ENCODE data around the gene DOK7.

The DOK7 gene

GRCh38 chr4:3442959-3443749 lies 20.0 kb upstream of the DOK7 start:
- ATAC-seq (replicated peaks) (peak; percentile 82), DNase-seq (peak; percentile 60 to 75 (median 71))
- Mint-ChIP-seq H3K27me3 (no peaks in the 10 kb centered on the region), H3K9me3 (no peaks in the 10 kb centered on the region), H3K4me3 (no peak overlapping the region), H3K36me3 (ENCODE audit: insufficient read depth) (no peaks in the 10 kb centered on the region), H3K4me1 (ENCODE audit: low read depth in 2 of 2) (no peaks in the 10 kb centered on the region), H3K27ac (no peak overlapping the region)

GRCh38 chr4:3443750-3444309 lies 19.3 kb upstream of the DOK7 start:
- ATAC-seq (replicated peaks) = no peak
- H3K27me3 Mint-ChIP-seq = peaks cover 0 to 6% of the 10 kb centered on the region in 2 donors
- H3K4me1 Mint-ChIP-seq (ENCODE audit: low read depth in 2 of 2) = peaks cover 0 to 2% of the 10 kb centered on the region in 2 donors
- H3K36me3 Mint-ChIP-seq (ENCODE audit: insufficient read depth) = no peaks in the 10 kb centered on the region
- no peaks in the 10 kb centered on the region for H3K9me3 Mint-ChIP-seq
- no peak overlapping the region for H3K4me3 Mint-ChIP-seq
- no peak overlapping the region for H3K27ac Mint-ChIP-seq
- no peak for DNase-seq

GRCh38 chr4:3444351-3445110 lies 18.6 kb upstream of the DOK7 start:
- DNase-seq (no peak), ATAC-seq (replicated peaks) (no peak)
- Mint-ChIP-seq H3K4me3 (no peak overlapping the region), H3K4me1 (ENCODE audit: low read depth in 2 of 2) (peaks cover 0 to 2% of the 10 kb centered on the region in 2 donors), H3K27ac (peak overlapping the region in 1 of 2 donors; percentile 41), H3K36me3 (ENCODE audit: insufficient read depth) (no peaks in the 10 kb centered on the region), H3K9me3 (no peaks in the 10 kb centered on the region), H3K27me3 (peaks cover 0 to 13% of the 10 kb centered on the region in 2 donors)

- ATAC-seq (replicated peaks) (no peak), DNase-seq (no peak)
- no peaks in the 10 kb centered on the region for H3K36me3 Mint-ChIP-seq (ENCODE audit: insufficient read depth)
Measured at GRCh38 chr4:3445111-3445820, 17.8 kb upstream of the DOK7 start.

GRCh38 chr4:3445829-3446545 lies 17.1 kb upstream of the DOK7 start:
- DNase-seq = no peak
- Mint-ChIP-seq H3K4me3 (no peak overlapping the region), H3K27me3 (peaks cover 0 to 14% of the 10 kb centered on the region in 2 donors), H3K9me3 (no peaks in the 10 kb centered on the region), H3K4me1 (ENCODE audit: low read depth in 2 of 2) (peaks cover 0 to 2% of the 10 kb centered on the region in 2 donors), H3K36me3 (ENCODE audit: insufficient read depth) (no peaks in the 10 kb centered on the region), H3K27ac (no peak overlapping the region)
- ATAC-seq (replicated peaks) = no peak

More at GRCh38 chr4:3445111-3445820, 17.8 kb upstream of the DOK7 start:
- H3K4me1 Mint-ChIP-seq (ENCODE audit: low read depth in 2 of 2) = peaks cover 0 to 2% of the 10 kb centered on the region in 2 donors
- H3K4me3 Mint-ChIP-seq = no peak overlapping the region
- no peaks in the 10 kb centered on the region for H3K9me3 Mint-ChIP-seq
- peak overlapping the region in 1 of 2 donors; percentile 41 for H3K27ac Mint-ChIP-seq
- H3K27me3 Mint-ChIP-seq = peaks cover 0 to 14% of the 10 kb centered on the region in 2 donors

- H3K36me3 Mint-ChIP-seq (ENCODE audit: insufficient read depth) = no peaks in the 10 kb centered on the region
- peaks cover 0 to 2% of the 10 kb centered on the region in 2 donors for H3K4me1 Mint-ChIP-seq (ENCODE audit: low read depth in 2 of 2)
- no peak overlapping the region for H3K4me3 Mint-ChIP-seq
- H3K27ac Mint-ChIP-seq = no peak overlapping the region
- no peaks in the 10 kb centered on the region for H3K9me3 Mint-ChIP-seq
- peaks cover 0 to 14% of the 10 kb centered on the region in 2 donors for H3K27me3 Mint-ChIP-seq
- DNase-seq = no peak
- no peak for ATAC-seq (replicated peaks)
Measured at GRCh38 chr4:3446631-3447320, 16.3 kb upstream of the DOK7 start.

GRCh38 chr4:3447431-3448395 lies 15.4 kb upstream of the DOK7 start:
- ATAC-seq (replicated peaks) = no peak

GRCh38 chr4:3449047-3449573 lies 14.0 kb upstream of the DOK7 start:
- H3K4me3 Mint-ChIP-seq = no peak overlapping the region
- H3K9me3 Mint-ChIP-seq = no peaks in the 10 kb centered on the region
- no peak for ATAC-seq (replicated peaks)
- no peak for DNase-seq
- H3K36me3 Mint-ChIP-seq (ENCODE audit: insufficient read depth) = no peaks in the 10 kb centered on the region
- peaks cover 0 to 2% of the 10 kb centered on the region in 2 donors for H3K4me1 Mint-ChIP-seq (ENCODE audit: low read depth in 2 of 2)
- H3K27ac Mint-ChIP-seq = no peak overlapping the region
- peaks cover 0 to 14% of the 10 kb centered on the region in 2 donors for H3K27me3 Mint-ChIP-seq

More at GRCh38 chr4:3447431-3448395, 15.4 kb upstream of the DOK7 start:
- peaks cover 0 to 2% of the 10 kb centered on the region in 2 donors for H3K4me1 Mint-ChIP-seq (ENCODE audit: low read depth in 2 of 2)
- H3K27me3 Mint-ChIP-seq = peaks cover 0 to 14% of the 10 kb centered on the region in 2 donors
- DNase-seq = no peak
- no peaks in the 10 kb centered on the region for H3K36me3 Mint-ChIP-seq (ENCODE audit: insufficient read depth)
- no peak overlapping the region for H3K27ac Mint-ChIP-seq
- H3K4me3 Mint-ChIP-seq = no peak overlapping the region
- no peaks in the 10 kb centered on the region for H3K9me3 Mint-ChIP-seq

GRCh38 chr4:3449574-3450534 lies 13.3 kb upstream of the DOK7 start:
- peaks cover 0 to 17% of the 10 kb centered on the region in 2 donors for H3K27me3 Mint-ChIP-seq
- no peaks in the 10 kb centered on the region for H3K9me3 Mint-ChIP-seq
- no peaks in the 10 kb centered on the region for H3K36me3 Mint-ChIP-seq (ENCODE audit: insufficient read depth)
- no peak overlapping the region for H3K27ac Mint-ChIP-seq
- ATAC-seq (replicated peaks) (no peak), DNase-seq (no peak)
- H3K4me1 Mint-ChIP-seq (ENCODE audit: low read depth in 2 of 2) = peaks cover 0 to 2% of the 10 kb centered on the region in 2 donors
- H3K4me3 Mint-ChIP-seq = no peak overlapping the region

GRCh38 chr4:3450643-3451042 lies 12.5 kb upstream of the DOK7 start:
- Mint-ChIP-seq H3K4me3 (no peak overlapping the region), H3K36me3 (ENCODE audit: insufficient read depth) (no peaks in the 10 kb centered on the region), H3K27me3 (peaks cover 0 to 25% of the 10 kb centered on the region in 2 donors), H3K9me3 (peaks cover 5 to 8% of the 10 kb centered on the region in 2 donors), H3K4me1 (ENCODE audit: low read depth in 2 of 2) (peaks cover 0 to 2% of the 10 kb centered on the region in 2 donors), H3K27ac (no peak overlapping the region)
- no peak for ATAC-seq (replicated peaks)
- DNase-seq = no peak
